Erythroblast (primary cell): ENCODE measurements around the gene WDCP.

Experiments
- DNase-seq, 2 experiments: peaks; one replicate each; lab custom pipeline; 2025; lab: John Stamatoyannopoulos, UW
- GATA1 ChIP-seq: IDR thresholded peaks from 2 replicates; pipeline ENCODE4 v1.6.1; 2011; ENCODE audit warnings: low read depth, mild to moderate bottlenecking, control low read depth, low read length, moderate library complexity
- POLR2A ChIP-seq: IDR thresholded peaks from 2 replicates; pipeline ENCODE4 v1.6.1; 2011; ENCODE audit warnings: mild to moderate bottlenecking, low read length

Gene WDCP

GRCh38 chr2:24076849-24077534, 29.8 kb upstream of the WDCP start:
- DNase-seq = peak; percentile 65 to 68
- peak; percentile 27 for TF ChIP-seq POLR2A
- no peak for TF ChIP-seq GATA1

GRCh38 chr2:24075915-24076848, 29.0 kb upstream of the WDCP start, which contains the start of gene SF3B6:
Gene SF3B6 (minus strand): TSS chr2:24076326. CDS start chr2:24076229, 97 bp downstream.
- TF ChIP-seq POLR2A (peak; percentile 90), GATA1 (no peak)
- DNase-seq = peak; percentile 98

- TF ChIP-seq POLR2A (no peak), GATA1 (no peak)
- DNase-seq = no peak
These were observed 28.1 kb upstream of the WDCP start for GRCh38 chr2:24075259-24075658.

- TF ChIP-seq GATA1 = no peak
- TF ChIP-seq POLR2A = no peak
- no peak for DNase-seq
These were observed 26.6 kb upstream of the WDCP start for GRCh38 chr2:24073816-24074215.

GRCh38 chr2:24072259-24072658, 25.1 kb upstream of the WDCP start:
- DNase-seq = no peak
- no peak for TF ChIP-seq POLR2A

- DNase-seq = no peak
- TF ChIP-seq GATA1 (no peak), POLR2A (no peak)
These were observed 18.1 kb upstream of the WDCP start for GRCh38 chr2:24065341-24065740.

- no peak for TF ChIP-seq POLR2A
- no peak for DNase-seq
These were observed 11.5 kb upstream of the WDCP start for GRCh38 chr2:24058564-24059271.

GRCh38 chr2:24055750-24056149, 8.6 kb upstream of the WDCP start:
- TF ChIP-seq GATA1 (no peak), POLR2A (no peak)

GRCh38 chr2:24054366-24055010, 7.3 kb upstream of the WDCP start:
- DNase-seq = no peak
- no peak for TF ChIP-seq GATA1

More at GRCh38 chr2:24055750-24056149, 8.6 kb upstream of the WDCP start:
- no peak for DNase-seq

GRCh38 chr2:24052951-24053350, 5.8 kb upstream of the WDCP start:
- DNase-seq = no peak
- TF ChIP-seq POLR2A = no peak
- TF ChIP-seq GATA1 = no peak

- TF ChIP-seq POLR2A (no peak), GATA1 (no peak)
- no peak for DNase-seq
These were observed 4.6 kb upstream of the WDCP start for GRCh38 chr2:24051833-24052232.

- TF ChIP-seq GATA1 (no peak), POLR2A (no peak)
- no peak for DNase-seq
These were observed 3.1 kb upstream of the WDCP start for GRCh38 chr2:24050041-24050979.

- DNase-seq = peak; percentile 65 to 72
- TF ChIP-seq GATA1 = no peak
- no peak for TF ChIP-seq POLR2A
These were observed 2.4 kb upstream of the WDCP start, which contains the start of gene FKBP1B for GRCh38 chr2:24049485-24050021. Gene FKBP1B (plus strand): TSS chr2:24049741. CDS start chr2:24049850, 109 bp downstream.
